ENCODE measurements around the gene GPR108. TPM values are rescaled to one million over a fixed set of nuclear protein-coding genes. Genes with fewer than 3 reads are reported as not detected.

The GPR108 gene
- 58.4 TPM for total RNA-seq

DNA sequence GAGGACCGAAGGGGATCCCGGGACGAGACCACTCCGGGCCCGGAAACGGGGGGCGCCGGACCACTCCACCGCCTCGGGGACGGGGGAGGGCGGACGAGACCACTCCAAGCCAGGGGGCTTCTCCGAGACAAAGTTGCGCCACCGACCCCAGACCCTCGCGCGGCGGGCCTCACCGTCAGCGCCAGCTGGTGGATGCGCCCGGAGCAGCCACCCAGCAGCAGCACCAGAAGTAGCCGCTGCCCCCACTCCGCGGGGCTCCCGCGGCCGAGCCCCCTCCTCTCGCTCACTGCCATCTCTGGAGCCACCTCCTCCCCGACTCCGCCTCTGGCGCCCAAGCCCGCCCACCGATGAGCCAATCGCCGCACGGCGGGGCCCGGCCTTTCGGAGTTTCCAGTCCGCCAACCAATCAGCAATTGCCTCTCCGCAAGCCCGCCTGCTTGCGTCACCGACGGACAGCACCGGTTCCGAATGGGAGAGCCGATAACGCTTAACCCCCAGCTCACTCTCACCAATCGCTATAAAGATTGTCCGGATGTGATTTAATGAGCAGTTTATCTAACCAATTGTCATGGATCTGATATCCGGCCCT is at the start of gene GPR108:
TSS of gene GPR108 (minus strand) at position 297 of the 589 bp plus-strand sequence. CDS start at position 293, 4 bp downstream.

DNA sequence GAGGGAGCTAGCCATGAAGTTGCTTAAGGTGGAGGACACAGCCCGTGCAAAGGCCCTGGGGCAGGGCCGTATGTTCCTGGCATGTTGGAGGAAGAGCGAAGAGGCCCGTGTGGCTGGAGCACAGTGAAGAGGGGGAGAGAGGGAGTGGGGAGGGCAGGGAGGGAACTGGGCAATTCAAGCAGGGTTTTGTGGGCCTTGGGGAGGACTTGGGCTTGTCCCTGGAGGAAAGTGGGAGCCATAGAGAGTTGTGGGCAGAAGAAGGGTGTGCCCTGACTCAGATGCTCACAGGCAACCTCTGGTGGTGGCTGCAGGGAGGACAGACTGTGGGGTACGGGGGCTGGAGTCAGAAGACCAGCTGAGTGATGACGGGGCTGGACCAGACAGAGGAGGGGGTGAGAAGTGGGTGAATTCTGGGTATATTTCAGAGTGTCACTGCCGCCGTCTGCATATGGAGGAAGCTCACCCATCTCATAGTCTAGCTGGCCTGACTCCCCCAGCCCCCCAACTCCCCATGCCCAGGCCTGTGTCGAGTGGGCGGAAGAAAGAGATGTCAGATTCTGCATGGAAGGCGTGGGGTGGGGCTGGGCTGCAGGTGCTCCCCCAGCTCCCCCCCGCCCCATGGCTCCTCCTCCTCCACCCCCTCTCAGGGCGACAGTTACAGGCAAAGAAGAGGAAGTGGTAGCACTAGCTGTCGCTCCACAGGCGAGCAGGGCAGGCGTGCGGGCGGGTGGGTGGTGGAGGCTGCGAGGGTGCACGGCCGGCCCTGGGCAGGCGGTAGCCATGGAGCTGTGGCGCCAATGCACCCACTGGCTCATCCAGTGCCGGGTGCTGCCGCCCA is 34.9 kb upstream of the GPR108 start, which contains the start of gene VAV1:
TSS of gene VAV1 (plus strand) at position 681 of the 838 bp plus-strand sequence. CDS start at position 781, 100 bp downstream.

DNA sequence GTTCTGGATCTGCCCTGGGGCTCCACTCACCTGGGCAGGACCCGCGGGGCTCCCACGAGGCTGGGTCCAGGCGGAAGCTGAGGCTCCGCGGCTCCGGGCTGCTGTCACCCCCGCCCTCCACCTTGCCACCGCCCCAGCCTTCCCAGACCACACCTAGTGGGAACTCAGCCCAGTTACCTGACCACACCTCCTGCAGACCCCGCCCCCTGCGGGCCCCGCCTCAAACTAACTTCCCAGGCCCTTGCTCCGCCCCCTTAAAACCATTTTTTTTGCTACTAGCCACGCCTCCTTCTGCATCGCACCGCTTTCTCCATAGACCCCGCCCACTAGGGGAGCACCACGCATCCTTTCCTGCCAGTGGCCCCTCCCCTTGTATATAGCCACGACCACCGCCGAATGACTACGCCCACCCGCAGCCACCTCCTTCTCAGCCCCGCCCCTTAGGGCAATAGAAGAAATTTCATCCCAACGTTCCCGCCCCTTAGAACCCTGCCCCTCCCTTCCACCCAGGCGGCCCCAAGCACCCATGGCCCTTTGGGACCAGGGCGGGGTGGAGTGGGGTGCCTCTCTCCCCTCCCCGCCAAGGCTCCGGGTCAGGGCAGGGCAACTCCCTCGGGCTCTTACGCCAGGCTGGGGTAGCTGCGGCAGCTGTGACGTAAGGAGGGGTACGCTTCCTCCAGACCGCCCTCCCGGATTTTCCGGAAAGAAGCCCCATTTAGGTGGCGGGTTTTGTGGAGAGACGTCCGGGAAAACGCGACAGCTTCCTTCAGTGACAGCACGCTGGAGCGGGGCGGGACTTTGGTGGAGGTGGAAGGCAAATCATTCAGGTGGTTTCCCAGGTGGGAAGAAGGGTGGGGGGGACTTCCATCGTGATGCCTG is 30.2 kb upstream of the GPR108 start, which contains the start of gene SH2D3A:
TSS of gene SH2D3A (minus strand) at position 79 of the 879 bp plus-strand sequence. CDS start 3,687 bp downstream, outside the sequence.

DNA sequence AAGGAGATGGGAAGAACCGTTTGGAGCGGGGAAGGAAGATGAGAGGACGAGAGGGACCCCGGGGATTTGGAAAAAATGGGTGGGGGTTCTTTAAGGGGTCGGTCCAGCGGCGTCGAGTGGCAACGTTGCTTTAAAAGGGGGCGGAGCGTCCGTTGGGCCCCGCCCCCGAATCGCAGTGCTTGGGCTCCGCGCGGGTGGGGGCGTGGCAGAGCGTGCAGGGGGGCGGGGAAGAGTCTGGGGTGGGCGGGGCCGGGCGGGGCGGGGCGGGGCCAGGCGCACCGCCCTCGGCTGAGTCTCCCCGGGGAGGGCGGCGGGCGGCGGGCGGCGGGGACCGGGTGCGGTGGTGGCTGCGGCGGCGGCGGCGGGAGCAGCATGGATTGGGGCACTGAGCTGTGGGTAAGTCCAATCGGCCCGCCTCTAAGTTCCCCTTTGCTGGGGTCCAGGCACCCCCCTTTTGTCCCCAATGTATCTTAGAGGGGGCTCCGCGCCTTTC is 2.1 kb upstream of the GPR108 start, which contains the start of gene TRIP10:
TSS of gene TRIP10 (plus strand) at position 291 of the 493 bp plus-strand sequence. CDS start at position 373, 82 bp downstream.

DNA sequence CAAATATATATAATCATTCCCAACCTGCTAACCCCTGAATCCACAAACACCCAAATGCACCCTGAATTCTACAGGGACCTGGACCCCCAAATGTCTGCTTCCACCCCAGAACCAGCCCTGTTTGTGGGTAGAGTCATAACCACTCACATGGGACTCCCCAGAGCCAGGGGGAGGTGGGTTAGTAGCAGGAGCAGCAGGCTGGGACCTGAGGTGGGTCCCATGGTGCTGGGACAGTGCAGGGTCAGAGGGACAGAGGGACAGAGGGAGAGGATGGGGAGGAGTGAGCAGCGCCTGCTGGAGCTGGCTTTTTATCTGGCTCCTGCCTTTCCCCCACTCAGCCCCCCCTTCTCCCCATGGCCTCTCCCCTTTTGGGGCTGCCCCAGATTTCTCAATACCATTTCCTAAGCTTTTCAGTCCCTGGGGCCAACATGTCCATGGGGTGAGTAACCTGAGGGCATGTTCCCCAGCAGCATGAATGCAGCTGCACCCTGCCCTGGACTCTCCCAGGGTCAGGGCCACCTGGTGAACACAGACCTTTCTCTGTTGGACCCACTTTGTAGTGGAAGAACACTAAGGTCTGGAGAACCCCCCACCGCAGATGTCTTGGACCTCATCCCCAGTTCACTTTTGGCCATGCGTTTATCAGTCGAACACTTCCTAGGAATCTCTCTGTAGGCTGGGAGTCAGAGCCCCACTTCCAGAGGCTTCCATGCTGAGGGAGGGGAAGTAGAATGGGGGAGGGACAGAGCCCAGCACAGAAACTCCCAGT is 16.8 kb downstream of the GPR108 start, which contains the start of gene C3:
TSS of gene C3 (minus strand) at position 282 of the 769 bp plus-strand sequence. CDS start at position 221, 61 bp downstream.

Other genes with a start within 250 kb of the GPR108 start
- 17.9 TPM for gene TUBB4A, start 235.3 kb downstream of the GPR108 start, total RNA-seq
- 0.76 TPM for gene TNFSF9, start 206.6 kb downstream of the GPR108 start, total RNA-seq
- 0.29 TPM for gene CD70, start 146.4 kb downstream of the GPR108 start, total RNA-seq
- gene TNFSF14, start 67.4 kb downstream of the GPR108 start, total RNA-seq, result 0.70 TPM
- gene C3, start 16.9 kb downstream of the GPR108 start, total RNA-seq, result 34.5 TPM
- gene TRIP10, start 2.1 kb upstream of the GPR108 start, total RNA-seq, result 44.5 TPM
- 11.9 TPM for gene SH2D3A, start 29.9 kb upstream of the GPR108 start, total RNA-seq
- gene VAV1, start 35.1 kb upstream of the GPR108 start, total RNA-seq, result 6.5 TPM
- gene ADGRE1, start 150.0 kb upstream of the GPR108 start, total RNA-seq, result 1.2 TPM